GM21723 (cell line): ENCODE data around the gene HNF1A.

ENCODE experiments used
- ATAC-seq: cut with Tn5 transposase; IDR thresholded peaks from one replicate; pipeline ENCODE4 v1.9.1; 2021; ENCODE audit warnings: mild to moderate bottlenecking, moderate library complexity; ENCODE audit not compliant: unreplicated experiment

The HNF1A gene

GRCh38 chr12:121009741-121010140 lies 31.4 kb downstream of the HNF1A start:
- no peak for ATAC-seq

- ATAC-seq = no peak
Measured at GRCh38 chr12:121010860-121011259, 32.5 kb downstream of the HNF1A start.

DNA sequence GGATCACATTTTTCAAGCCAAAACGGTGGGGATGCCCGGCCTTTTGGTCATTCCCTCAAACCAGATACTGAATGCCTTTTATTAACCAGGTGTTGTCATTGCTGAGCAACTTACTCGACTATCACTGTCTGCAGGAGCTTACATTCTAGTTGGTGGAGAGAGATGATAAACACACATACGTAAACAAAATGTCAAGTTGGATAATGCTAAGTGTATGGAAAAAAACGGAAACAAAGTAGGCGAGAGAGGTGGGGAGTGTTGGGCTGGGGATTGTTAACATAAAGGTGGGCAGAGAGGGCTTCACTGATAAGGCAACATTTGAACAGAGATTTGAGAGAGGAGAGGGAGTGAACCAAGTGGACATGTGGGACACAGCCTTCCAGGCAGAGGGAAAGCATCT lies 33.5 kb downstream of the HNF1A start:
- no peak for ATAC-seq

- ATAC-seq = no peak
Measured at GRCh38 chr12:121013715-121014114, 35.4 kb downstream of the HNF1A start.

DNA sequence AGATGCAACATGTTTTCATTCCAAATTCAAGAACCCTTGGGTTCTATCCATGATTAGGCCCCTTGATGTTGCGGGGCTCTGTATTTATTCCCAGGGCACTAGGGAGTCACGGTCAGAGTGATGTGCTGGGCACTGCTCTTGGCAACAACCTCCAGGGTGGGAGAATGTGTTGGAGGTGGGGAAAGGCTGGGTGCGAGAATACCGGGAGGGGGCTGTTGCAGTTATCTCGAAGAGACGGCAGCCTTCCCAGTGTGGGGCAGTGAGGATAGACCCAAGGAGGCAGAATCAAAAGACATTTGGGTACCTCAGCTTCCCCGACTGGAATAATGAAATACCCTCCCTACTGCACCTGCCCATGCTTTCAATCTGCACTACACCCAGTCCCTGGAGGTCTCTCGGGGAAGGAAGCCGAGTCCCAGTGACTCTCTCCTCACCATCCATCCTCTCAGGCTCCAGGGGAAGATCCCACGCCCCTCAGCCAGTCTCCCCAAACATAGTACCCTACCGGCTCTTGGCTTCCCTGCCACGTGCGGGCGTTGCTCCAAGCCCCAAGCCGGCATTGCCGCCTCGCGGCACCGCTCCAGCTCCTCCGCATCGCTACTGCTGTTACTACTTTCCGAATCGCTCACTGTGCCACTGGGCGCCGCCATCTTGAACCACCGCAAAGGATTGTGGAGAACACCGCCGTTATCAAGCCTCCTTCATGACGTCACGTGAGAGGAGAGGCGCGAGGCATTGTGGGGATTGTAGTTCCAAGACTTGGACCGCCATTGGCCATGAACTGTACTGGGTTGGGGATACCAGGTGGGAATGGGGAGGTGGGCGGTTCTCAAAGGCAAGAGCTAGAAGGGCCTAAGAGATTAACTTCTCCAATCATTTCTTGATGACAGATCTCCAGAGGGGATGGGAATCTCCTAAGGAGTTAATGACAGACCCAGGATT lies 37.8 kb downstream of the HNF1A start, which contains the start of gene C12orf43:
TSS of gene C12orf43 (minus strand) at position 663 of the 942 bp plus-strand sequence. CDS start at position 650, 13 bp downstream.
- peak; percentile 95 for ATAC-seq

DNA sequence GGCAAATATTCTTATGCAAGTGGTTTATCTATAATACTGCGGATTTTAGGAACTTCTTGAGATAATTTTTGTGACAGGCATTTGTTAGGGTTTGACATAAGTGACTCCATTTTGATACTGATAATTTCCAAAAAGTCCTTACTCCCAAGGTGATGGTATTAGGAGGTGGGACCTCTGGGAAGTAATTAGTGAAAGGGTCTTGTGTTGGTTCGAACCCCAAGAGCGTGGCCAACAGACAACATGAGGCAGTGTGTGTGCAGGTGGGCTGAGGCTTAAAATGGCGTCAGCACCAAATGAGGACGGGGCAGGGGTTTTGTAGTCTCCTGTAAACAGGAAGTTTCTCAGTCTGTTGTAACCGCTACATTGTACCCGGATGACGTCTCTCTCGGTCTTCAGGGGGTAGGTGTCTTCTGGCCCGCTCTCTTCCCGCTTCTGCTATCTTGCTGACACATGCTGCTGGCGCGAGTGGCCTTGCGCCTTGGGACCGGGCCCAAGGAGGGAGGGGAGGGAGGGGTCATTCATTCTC lies 39.7 kb downstream of the HNF1A start:
- no peak for ATAC-seq

DNA sequence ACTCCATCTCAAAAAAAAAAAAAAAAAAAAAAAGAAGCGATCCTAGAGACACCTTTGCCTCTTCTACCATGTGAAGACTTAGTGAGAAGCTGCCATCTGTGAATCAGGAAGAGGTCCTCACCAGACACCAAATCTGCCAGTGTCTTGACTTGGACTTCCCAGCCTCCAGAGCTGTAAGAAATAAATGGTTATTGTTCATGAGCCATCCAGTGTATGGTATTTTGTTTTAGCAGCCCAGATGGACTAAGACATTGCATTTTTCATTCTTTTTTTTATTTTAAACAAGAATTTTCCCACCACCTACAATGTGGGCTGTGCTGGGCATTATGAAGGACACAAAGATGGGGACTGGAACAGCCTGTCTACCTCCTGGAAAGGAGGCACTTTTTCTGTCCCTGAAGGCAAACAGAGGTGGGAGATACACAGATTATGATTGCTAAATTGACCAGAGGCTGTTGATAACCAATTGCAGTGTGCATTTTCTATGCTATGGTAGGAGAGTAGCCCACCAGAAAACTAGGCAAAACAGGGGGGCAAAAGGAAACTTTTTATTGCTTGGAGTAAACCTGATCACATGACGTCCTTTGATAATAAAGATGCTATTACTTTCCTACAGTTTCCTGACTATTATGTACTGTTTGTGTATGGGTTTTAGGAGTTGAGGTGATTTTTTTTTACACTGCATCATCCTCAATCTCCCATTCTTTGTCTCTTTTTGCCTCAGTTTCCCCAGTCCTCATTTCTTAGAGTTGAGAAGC lies 40.7 kb downstream of the HNF1A start:
- ATAC-seq = no peak

GRCh38 chr12:121021754-121022153 lies 43.4 kb downstream of the HNF1A start:
- ATAC-seq = no peak

- no peak for ATAC-seq
Measured at GRCh38 chr12:121022713-121023112, 44.4 kb downstream of the HNF1A start.

DNA sequence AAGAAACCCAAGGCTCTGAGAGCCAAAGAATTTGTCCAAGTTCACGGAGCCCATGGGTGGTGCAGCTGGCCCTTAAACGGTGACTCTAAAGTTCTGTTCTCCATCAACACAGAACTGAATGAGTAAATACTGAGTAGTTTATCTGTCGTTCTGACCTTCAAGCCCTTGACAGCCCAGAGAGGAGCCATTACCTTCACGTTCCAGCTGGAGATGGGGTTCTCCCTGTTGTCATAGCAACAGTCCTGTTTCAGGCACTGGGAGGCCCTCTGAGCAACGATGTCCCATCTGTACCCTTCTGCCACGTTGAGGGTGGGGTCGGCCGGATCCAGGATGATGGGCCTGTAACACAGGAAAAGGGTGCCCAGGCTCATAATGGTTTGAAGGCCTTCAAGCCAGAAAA lies 45.5 kb downstream of the HNF1A start:
- no peak for ATAC-seq

- ATAC-seq = no peak
Measured at GRCh38 chr12:121025442-121026226, 47.3 kb downstream of the HNF1A start.

GRCh38 chr12:121026274-121027045 lies 48.1 kb downstream of the HNF1A start:
- no peak for ATAC-seq

DNA sequence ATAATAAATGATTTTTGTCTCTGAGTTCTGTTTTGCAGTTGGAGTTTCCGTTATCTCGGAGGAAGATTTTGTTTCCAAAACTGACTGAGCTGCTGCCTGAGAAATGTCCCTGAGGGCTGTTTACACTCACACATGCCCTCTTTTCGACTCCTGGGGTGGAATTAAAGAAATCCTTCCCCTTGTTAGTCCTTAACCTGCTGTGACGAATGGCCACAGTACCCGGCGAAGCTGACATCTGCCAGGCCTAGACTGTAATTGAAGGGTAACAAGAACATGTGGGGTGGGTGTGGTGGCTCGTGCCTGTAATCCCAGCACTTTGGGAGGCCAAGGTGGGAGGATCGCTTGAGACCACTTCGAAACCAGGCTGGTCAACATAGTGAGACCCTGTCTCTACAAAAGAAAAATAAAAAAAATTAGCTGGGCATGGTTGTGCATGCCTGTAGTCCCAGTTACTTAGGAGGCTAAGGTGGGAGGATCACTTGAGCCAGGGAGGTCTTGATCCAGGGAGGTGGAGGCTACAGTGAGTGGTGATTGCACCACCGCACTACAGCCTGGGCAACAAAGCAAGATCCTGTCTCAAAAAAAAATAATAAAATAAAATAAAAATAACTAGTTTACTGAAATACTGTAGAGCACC lies 52.4 kb downstream of the HNF1A start:
- ATAC-seq = no peak

- no peak for ATAC-seq
Measured at GRCh38 chr12:121033625-121034349, 55.4 kb downstream of the HNF1A start.

DNA sequence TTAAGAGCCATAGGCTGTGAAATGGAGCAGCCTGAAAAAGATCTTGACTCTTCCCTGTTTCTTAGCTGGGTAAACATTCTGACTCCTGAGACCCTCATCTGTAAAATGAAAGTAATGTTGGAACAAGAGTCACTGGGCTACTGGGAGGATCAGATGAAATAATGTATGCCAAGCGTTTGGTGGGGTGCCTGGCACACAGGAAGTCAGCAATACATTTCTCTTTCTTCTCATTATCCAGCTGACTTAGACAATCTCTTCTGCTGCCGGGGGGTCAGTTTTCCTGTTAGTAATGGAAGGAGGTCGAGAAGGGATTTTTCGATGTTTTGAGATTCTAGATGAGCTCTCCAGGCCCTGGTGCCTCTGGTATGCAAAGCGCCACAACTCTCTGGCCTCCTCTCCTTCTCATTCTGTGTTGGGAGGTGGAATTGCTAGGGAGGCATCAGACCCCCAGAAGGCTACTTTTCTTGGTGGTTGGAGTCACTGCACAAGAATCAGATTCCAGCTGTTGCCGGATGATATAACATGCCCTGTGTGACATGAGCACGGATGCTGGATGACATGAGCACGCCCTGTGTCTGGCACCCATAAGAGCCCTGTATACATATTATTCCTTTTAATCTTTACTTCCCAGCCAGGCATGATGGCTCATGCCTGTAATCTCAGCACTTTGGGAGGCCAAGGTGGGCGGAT lies 56.4 kb downstream of the HNF1A start:
- no peak for ATAC-seq

DNA sequence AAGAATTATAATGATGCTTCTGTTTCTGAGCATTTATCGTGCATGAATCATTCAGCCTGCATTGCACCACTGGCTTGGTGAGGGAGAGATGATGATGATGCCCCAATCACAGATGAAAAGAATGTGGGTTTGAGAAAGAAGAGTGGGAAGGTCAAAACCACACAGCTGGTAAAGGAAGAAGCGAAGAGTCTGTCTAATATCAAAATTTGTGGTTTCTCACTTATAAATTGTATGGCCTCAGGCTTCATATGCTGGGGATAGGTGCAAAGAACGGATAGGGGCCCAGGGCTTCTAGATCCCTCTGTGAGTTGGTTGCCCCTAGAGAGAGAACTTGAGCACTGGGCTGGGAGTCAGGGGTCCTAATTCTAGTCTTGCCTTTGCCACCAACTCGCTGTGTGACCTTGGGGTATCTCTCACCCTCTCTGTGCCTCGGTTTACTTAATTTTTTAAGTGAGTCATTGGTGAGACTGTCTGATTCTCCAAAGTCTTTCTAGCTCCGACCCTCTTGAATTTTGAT lies 58.5 kb downstream of the HNF1A start:
- no peak for ATAC-seq

DNA sequence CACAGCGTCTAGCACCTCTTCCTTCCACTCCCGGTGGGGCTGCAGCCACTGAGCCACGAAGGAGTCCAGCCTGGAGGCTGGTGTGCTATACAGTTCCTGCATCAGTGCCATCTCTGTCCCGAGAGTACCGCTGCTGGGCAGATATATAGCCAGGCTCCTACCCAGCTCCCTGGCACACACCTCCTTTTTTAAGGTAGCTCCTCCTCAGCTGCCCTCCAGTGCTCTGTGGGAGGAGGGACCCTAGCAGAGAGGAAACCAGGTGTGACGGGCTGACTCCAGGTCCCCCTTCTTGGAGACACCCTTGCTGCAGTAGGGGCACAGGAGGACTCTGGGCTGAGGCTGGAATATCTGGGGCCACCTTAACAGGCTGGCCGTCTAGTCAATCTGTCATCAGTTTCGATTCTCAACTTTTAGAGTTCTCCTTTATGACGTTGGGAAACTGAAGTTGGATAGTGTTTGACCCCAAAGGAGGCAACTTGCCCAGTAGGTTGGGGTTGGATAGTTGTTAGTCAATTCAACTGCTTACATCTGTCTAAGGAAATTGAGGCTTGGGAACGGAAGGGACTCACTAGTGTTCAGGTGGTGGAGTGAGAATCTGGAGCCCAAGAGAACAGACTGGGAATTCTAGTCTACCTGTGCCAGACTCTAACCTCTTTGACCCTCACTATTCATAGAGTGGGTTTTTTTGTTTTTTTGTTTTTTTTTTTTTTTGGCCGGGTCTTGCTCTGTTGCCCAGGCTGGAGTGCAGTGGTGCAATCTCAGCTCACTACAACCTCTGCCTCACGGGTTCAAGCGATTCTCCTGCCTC lies 60.7 kb downstream of the HNF1A start, which contains the start of gene OASL:
TSS of gene OASL (minus strand) at position 386 of the 808 bp plus-strand sequence. CDS start at position 111, 275 bp downstream.
- peak; percentile 84 for ATAC-seq
